GM18861 (cell line): ENCODE results near the gene CR1.
"Not testable (repeated sequence)": the region's sequence is repeated elsewhere in the genome, so short reads cannot be mapped to it uniquely, and the experiment has no call there.

Source experiments
- ATAC-seq: cut with Tn5 transposase; IDR thresholded peaks from one replicate; pipeline ENCODE4 v1.9.1; 2021; ENCODE audit not compliant: unreplicated experiment

CR1 gene

GRCh38 chr1:207579436-207579799, 83.5 kb downstream of the CR1 start:
- ATAC-seq, result peak; percentile 64

DNA sequence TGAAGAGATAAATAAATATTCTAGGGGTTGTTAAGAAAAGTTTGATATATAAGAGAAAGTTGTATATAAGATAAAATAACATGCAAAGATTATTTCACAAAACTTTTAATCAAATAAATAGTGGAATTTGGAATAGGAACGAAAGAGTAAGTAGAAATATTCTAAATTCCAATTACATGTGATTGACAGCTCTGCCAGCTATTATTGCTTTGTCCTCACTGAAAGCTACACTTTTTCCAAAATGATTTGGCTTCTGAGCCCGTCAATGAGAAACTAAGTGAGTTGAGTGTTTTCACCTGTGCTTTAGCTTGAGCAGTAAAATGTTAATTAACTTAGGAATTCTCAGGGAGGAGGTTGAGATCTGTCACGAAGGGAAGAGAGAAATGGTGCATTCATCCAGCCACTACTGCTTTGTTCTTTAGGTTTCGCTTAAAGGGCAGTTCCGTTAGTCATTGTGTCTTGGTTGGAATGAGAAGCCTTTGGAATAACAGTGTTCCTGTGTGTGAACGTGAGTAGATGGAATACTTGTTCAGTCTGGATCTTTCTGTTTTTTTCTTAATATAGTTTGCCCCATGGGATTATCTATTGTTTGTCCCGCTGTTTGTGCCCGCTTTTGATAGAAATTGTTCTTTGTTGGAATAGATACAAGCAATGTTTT, 85.7 kb downstream of the CR1 start:
- ATAC-seq, result no peak

DNA sequence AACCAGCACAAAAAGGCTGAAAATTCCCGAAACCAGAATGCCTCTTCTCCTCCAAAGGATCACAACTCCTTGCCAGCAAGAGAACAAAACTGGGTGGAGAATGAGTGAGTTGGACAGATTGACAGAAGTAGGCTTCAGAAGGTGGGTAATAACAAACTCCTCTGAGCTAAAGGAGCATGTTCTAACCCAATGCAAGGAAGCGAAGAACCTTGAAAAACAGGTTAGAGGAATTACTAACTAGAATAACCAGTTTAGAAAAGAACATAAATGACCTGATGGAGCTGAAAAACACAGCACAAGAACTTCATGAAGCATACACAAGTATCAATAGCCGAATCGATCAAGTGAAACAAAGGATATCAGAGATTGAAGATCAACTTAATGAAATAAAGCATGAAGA, 93.5 kb downstream of the CR1 start:
- not testable (repeated sequence) for ATAC-seq

DNA sequence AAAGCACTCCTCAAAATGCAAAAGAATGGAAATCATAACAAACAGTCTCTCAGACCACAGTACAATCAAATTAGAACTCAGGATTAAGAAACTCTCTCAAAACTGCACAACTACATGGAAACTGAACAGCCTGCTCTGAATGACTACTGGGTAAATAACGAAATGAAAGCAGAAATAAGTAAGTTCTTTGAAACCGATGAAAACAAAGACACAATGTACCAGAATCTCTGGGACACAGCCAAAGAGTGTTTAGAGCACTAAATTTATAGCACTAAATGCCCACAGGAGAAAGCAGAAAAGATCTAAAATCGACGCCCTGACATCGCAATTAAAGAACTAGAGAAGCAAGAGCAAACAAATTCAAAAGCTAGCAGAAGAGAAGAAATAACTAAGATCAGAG, 95.2 kb downstream of the CR1 start:
- not testable (repeated sequence) for ATAC-seq

DNA sequence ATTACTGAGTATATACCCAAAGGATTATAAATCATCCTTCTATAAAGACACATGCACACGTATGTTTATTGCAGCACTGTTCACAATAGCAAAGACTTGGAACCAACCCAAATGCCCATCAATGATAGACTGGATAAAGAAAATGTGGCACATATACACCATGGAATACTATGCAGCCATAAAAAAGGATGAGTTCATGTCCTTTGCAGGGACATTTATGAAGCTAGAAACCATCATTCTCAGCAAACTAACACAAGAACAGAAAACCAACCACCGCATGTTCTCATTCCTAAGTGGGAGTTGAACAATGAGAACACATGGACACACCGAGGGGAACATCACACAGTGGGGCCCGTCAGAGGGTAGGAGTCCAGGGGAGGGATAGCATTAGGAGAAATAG, 98.1 kb downstream of the CR1 start:
- not testable (repeated sequence) for ATAC-seq

DNA sequence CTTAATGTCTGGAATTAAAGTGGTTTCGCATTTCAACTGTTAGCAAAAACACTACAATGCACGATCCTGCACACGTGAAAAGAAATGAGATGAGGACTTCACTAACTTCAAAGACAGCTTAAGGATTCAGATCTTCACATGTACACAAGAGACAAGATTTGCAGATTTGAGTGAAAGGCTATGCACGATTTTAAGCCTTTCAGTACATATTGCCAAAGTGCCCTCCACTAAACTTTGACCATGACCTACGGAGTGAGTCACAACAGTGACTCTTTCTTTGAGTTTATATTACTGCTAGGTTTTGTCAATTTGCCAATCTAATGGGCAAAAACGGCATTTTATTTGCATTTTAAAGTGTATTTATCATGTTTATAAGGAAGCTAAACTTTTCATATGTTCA, 107.8 kb downstream of the CR1 start:
- no peak for ATAC-seq

DNA sequence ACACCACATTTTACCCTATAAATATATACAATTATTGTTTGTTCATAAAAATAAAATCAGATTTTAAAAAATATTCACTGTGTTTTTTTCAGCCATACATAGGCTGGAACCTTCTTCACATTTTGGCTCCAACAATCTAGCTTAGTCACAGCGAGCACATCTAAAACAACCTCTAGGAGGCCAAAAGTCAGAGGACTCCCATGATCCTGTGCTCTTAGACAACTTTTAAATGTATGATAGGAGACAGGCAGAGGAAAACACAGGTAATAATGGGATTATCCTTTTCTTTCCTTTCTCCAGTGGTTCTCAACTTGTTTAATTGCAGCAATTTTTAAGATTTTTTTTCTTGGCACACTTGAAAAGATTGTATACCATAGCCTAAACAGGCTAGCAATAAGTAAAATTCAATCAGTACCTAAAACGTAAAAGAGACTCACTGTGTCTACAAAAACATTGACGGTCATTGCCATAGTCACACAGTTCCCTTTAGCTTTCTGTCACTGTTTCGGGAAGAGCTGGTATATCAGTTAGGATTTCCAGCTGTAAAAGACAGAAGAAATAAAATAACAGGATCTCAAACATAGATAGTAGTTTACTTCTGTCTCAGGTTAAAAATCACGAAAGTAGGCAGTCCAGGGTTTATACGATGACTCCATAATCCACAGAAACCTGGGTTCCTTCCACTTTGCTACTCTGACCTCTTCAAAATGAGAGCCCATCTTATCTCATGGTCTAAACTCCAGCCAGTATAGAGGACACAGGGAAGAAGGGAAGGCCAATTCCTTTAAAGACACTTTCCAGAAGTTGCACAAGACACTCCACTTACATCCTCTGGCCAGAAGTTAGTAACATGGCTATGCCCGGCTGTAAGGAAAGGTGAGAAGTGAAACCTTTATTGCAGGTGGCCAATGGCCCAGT, 109.7 kb downstream of the CR1 start:
- ATAC-seq, result no peak

GRCh38 chr1:207606362-207606755, 110.4 kb downstream of the CR1 start:
- no peak for ATAC-seq

DNA sequence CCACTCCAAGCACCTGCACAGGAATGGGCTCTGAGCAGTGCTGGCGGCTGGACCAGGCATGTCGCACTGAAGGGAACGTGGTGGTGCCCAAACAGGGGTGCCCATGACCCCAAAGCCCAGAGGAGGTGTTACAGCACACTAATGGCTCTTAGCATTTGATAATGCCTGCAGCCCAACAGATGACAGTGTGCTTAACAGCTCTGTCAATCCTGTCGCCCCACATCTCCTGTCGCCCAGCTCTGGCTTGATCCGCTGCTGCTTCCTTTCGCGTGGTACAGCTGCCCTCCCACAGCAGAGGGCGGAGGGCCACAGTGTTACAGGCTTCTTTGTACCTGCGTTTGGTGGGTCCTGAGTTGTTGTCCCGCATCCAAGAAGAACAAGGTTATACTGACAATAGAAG, 116.8 kb downstream of the CR1 start:
- no peak for ATAC-seq

DNA sequence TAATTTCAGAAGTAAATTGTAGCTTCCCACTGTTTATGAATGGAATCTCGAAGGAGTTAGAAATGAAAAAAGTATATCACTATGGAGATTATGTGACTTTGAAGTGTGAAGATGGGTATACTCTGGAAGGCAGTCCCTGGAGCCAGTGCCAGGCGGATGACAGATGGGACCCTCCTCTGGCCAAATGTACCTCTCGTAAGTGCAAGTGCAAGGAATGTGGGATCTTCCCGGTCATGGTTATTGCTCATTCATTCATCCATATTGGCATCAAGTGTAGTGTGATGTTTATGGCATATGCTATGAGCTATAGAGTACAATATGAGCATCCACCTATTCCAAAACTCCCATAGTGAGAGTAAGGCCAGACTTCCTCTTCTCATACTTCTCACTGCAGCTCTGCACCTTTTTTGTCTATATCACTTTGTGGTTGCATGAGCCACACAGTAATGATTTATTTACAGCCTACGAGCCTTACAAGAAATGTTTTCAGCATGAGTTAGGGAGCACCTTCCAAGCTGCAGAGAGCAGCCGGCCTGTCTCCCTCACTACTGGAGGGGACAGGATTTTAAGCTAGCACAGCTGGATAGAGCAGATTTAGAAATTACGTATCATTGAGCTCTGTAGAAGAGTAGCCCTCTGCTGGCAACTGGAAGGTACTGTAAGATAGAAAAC, 124.0 kb downstream of the CR1 start:
- peak; percentile 95 for ATAC-seq

DNA sequence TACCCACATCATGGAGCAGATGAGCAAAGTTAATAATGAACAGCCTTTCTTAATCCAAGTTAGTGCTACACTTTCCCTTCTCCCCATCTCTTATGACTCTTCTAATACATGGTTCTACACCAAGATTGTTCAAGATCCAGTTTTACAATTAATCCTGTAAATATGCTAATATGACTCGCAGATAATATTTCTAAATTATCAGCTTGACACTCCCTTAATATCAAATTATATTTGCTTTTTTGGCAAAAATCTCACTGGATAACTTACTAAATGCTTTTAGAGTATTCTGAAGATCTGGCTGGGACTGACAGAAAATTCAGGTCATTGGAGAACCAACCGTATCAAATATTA, 124.6 kb downstream of the CR1 start:
- ATAC-seq, result no peak

GRCh38 chr1:207625504-207626071, 129.6 kb downstream of the CR1 start:
- not testable (repeated sequence) for ATAC-seq

- ATAC-seq, result no peak
Measured at GRCh38 chr1:207626972-207627337, 131.0 kb downstream of the CR1 start.

DNA sequence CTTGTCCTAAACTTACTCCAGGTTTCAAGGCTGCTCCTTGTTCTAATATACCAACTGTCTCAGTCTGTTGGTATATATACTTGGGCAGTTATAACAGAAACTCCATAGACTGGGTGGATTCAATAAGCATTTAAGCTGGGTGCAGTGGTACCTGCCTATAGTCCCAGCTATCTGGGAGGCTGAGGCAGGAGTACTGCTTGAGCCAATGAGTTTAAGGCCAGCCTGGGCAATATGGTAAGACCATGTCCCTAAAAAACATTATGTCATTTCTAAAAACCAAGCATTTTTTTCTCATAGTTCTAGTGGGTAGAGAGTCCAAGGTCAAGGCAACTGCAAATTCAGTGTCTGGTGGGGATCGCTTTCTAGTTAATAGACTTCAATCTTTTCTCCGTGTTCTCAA, 131.5 kb downstream of the CR1 start:
- no peak for ATAC-seq

DNA sequence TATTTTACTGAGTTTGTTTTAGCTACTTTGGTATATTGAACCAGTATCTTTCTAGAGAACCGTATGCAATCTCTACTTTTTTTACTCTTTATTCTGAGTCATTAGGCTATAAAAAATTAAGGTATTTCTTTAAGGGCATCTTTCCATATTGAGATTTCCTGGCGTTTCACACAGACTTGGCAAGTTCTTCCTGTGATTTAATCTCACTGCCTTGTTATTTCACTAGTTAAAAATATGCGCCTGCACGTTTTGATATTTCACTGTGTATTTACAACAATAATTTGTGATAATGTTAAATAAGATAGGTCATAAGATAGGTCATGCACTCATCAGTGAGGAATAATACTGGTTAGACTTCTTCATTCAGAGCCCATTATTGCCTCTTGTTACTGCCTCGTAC, 132.8 kb downstream of the CR1 start:
- no peak for ATAC-seq

- no peak for ATAC-seq
Measured at GRCh38 chr1:207631137-207631536, 135.2 kb downstream of the CR1 start.

DNA sequence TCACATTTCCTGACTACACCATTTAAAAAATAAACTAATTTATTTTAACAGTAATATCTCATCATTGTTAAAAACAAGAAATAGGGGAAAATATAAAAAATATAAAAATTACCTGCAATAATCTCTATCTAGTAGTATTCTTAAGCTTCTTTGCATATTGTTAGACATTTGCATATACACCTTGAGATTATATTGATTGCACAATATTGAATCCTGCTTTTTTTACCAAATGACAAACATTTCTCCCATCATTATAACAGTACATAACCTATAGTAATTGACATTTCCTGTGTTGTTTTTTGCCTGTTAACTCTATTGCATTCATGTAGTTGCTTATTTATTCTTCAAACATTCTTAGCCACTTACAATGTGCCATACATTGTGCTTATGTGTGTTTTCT, 137.3 kb downstream of the CR1 start:
- ATAC-seq, result no peak

GRCh38 chr1:207633699-207634289, 137.8 kb downstream of the CR1 start:
- ATAC-seq, result not testable (repeated sequence)

DNA sequence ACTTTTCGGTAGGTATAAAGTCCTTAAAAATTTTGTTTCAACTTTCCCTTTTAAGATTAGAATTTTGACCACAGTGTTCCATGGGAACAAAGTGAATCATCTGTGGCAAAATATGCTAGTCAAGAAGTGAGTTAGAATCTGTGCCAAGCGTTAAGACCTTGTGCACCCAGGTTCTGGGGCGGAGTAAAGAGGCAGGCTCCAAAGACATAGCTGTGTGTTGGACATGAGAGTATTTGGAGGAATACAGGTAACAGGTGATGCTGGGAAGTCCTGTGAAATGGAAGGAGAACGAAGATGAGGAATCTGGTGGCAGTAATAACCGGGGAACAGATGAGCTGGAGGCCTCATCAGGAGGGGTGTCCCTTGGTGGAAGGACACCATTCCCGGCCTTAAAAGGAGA, 138.3 kb downstream of the CR1 start:
- not testable (repeated sequence) for ATAC-seq

- not testable (repeated sequence) for ATAC-seq
Measured at GRCh38 chr1:207635569-207636186, 139.7 kb downstream of the CR1 start.
